ENCODE measurements around the gene TVP23A. TPM values are rescaled to one million over a fixed set of nuclear protein-coding genes. Genes with fewer than 3 reads are reported as not detected.
"Not testable (repeated sequence)": the region's sequence is repeated elsewhere in the genome, so short reads cannot be mapped to it uniquely, and the experiment has no call there.

TVP23A gene
- total and polyA plus RNA-seq, 2 experiments from 2014 or later, result 2.0 to 2.1 TPM

GRCh38 chr16:10744370-10745030 is 74.1 kb downstream of the TVP23A start:
- peak overlapping the region; percentile 15 for H3K4me3 ChIP-seq
- peaks cover 3% of the 10 kb centered on the region for H3K36me3 ChIP-seq
- no peak for TF ChIP-seq CTCF (IDR thresholded peaks at IDR 0.05; ENCODE audit: low read depth, low read length)
- peak overlapping the region; percentile 68 for H3K27ac ChIP-seq
- H3K27me3 ChIP-seq, result no peaks in the 10 kb centered on the region
- DNase-seq (ENCODE audit: low read depth in 1 of 2, low spot score in 1 of 2), result no peak
- H3K9me3 ChIP-seq (ENCODE audit: low read depth), result no peaks in the 10 kb centered on the region
- H3K4me1 ChIP-seq (ENCODE audit: low read depth), result peaks cover 23% of the 10 kb centered on the region

GRCh38 chr16:10743610-10744369 is 74.8 kb downstream of the TVP23A start, which contains the start of gene NUBP1:
NUBP1 (plus strand) TSS chr16:10743842; CDS start chr16:10743864, 22 bp downstream.
- no peaks in the 10 kb centered on the region for H3K27me3 ChIP-seq
- no peaks in the 10 kb centered on the region for H3K9me3 ChIP-seq (ENCODE audit: low read depth)
- no peak for TF ChIP-seq CTCF (IDR thresholded peaks at IDR 0.05; ENCODE audit: low read depth, low read length)
- H3K4me3 ChIP-seq, result peak within 1 kb of the TSS; percentile 53
- DNase-seq (ENCODE audit: low read depth in 1 of 2, low spot score in 1 of 2), result peak; percentile 98 to 99
- peaks cover 3% of the 10 kb centered on the region for H3K36me3 ChIP-seq
- H3K4me1 ChIP-seq (ENCODE audit: low read depth), result peaks cover 18% of the 10 kb centered on the region
- peak within 1 kb of the TSS; percentile 98 for H3K27ac ChIP-seq

GRCh38 chr16:10743227-10743609 is 75.4 kb downstream of the TVP23A start:
- H3K4me3 ChIP-seq, result peak overlapping the region; percentile 53
- no peak for DNase-seq (ENCODE audit: low read depth in 1 of 2, low spot score in 1 of 2)
- H3K36me3 ChIP-seq, result no peaks in the 10 kb centered on the region
- TF ChIP-seq CTCF (IDR thresholded peaks at IDR 0.05; ENCODE audit: low read depth, low read length), result no peak
- no peaks in the 10 kb centered on the region for H3K27me3 ChIP-seq
- H3K4me1 ChIP-seq (ENCODE audit: low read depth), result peaks cover 18% of the 10 kb centered on the region
- no peaks in the 10 kb centered on the region for H3K9me3 ChIP-seq (ENCODE audit: low read depth)
- peak overlapping the region; percentile 98 for H3K27ac ChIP-seq

GRCh38 chr16:10741844-10742243 is 76.8 kb downstream of the TVP23A start:
- Histone ChIP-seq H3K9me3 (ENCODE audit: low read depth) (no peaks in the 10 kb centered on the region), H3K27me3 (no peaks in the 10 kb centered on the region), H3K36me3 (no peaks in the 10 kb centered on the region), H3K4me3 (no peak overlapping the region), H3K27ac (peak overlapping the region; percentile 24), H3K4me1 (ENCODE audit: low read depth) (peaks cover 18% of the 10 kb centered on the region)
- DNase-seq (ENCODE audit: low read depth in 1 of 2, low spot score in 1 of 2), result peak in 1 of 2 donors; percentile 30
- no peak for TF ChIP-seq CTCF (IDR thresholded peaks at IDR 0.05; ENCODE audit: low read depth, low read length)

GRCh38 chr16:10741249-10741648 is 77.3 kb downstream of the TVP23A start:
- H3K4me3 ChIP-seq; H3K36me3 ChIP-seq; H3K27me3 ChIP-seq; DNase-seq (ENCODE audit: low read depth in 1 of 2, low spot score in 1 of 2); H3K27ac ChIP-seq; H3K9me3 ChIP-seq (ENCODE audit: low read depth): not testable (repeated sequence)
- H3K4me1 ChIP-seq (ENCODE audit: low read depth), result peaks cover 18% of the 10 kb centered on the region

- H3K4me1 ChIP-seq (ENCODE audit: low read depth), result peaks cover 15% of the 10 kb centered on the region
- no peak overlapping the region for H3K4me3 ChIP-seq
- DNase-seq (ENCODE audit: low read depth in 1 of 2, low spot score in 1 of 2), result no peak
- H3K9me3 ChIP-seq (ENCODE audit: low read depth), result no peaks in the 10 kb centered on the region
- no peaks in the 10 kb centered on the region for H3K36me3 ChIP-seq
- TF ChIP-seq CTCF (IDR thresholded peaks at IDR 0.05; ENCODE audit: low read depth, low read length), result no peak
- no peaks in the 10 kb centered on the region for H3K27me3 ChIP-seq
- H3K27ac ChIP-seq, result no peak overlapping the region
Measured at GRCh38 chr16:10740845-10741208, 77.8 kb downstream of the TVP23A start.

Data from cardiac muscle cell (in vitro differentiated cells and primary cell).